WTC11 (cell line): ENCODE results near the gene STK33. TPM values are rescaled to one million over a fixed set of nuclear protein-coding genes. Genes with fewer than 3 reads are reported as not detected.

Experiments used
- ATAC-seq: fragments of 200-7000 bp; cut with Tn5 transposase; 2 replicates; pipeline ENCODE4 v1.10.0; 2021; ENCODE audit warnings: mild to moderate bottlenecking, moderate library complexity
- CTCF ChIA-PET: fragments of 300-600 bp; sonication (Branson Sonifier 250); formaldehyde crosslinking; loops from one replicate; lab custom pipeline; 2021; ENCODE audit warnings: antibody characterized with exemption; lab: Charles Lee
- POLR2A ChIA-PET: fragments of 350-600 bp; sonication (Branson Sonifier 250); formaldehyde crosslinking; loops from one replicate; lab custom pipeline; 2021; ENCODE audit warnings: antibody characterized with exemption; lab: Charles Lee
- DNase-seq: peaks from one replicate; pipeline ENCODE4 v3.0.0; 2021; ENCODE audit warnings: low spot score
- H3K27ac Mint-ChIP-seq: 2 replicates; pipeline ENCODE4 v1.8.0; 2021; ENCODE audit warnings: mixed read lengths
- H3K27me3 Mint-ChIP-seq: 2 replicates; pipeline ENCODE4 v1.8.0; 2021; ENCODE audit warnings: low read depth, mild to moderate bottlenecking, moderate library complexity, mixed read lengths
- H3K36me3 Mint-ChIP-seq: 2 replicates; pipeline ENCODE4 v1.8.0; 2021; ENCODE audit warnings: mixed read lengths
- H3K4me1 Mint-ChIP-seq: 2 replicates; pipeline ENCODE4 v1.8.0; 2022; ENCODE audit warnings: mixed read lengths
- H3K4me3 Mint-ChIP-seq: 2 replicates; pipeline ENCODE4 v1.8.0; 2021; ENCODE audit warnings: mild to moderate bottlenecking, moderate library complexity, mixed read lengths
- H3K9me3 Mint-ChIP-seq: 2 replicates; pipeline ENCODE4 v1.8.0; 2021; ENCODE audit warnings: mixed read lengths
- CBFB ChIP-seq: sonication (generic); formaldehyde crosslinking; IDR thresholded peaks from 2 replicates; pipeline ENCODE4 v1.8.1; 2022; ENCODE audit warnings: mild to moderate bottlenecking, low read depth, missing genetic modification reagents
- CREM ChIP-seq: sonication (generic); formaldehyde crosslinking; IDR thresholded peaks from 2 replicates; pipeline ENCODE4 v1.8.1; 2022; ENCODE audit warnings: mild to moderate bottlenecking, missing genetic modification reagents, moderate library complexity
- E2F1 ChIP-seq: sonication (generic); formaldehyde crosslinking; IDR thresholded peaks from 2 replicates; pipeline ENCODE4 v1.8.0; 2022; ENCODE audit warnings: mild to moderate bottlenecking, missing genetic modification reagents
- EMX1 ChIP-seq: fragments of 250-450 bp; sonication (Bioruptor Pico); IDR thresholded peaks from 2 replicates; pipeline ENCODE4 v1.8.0; 2021; ENCODE audit warnings: mild to moderate bottlenecking
- FOXP1 ChIP-seq: sonication (generic); formaldehyde crosslinking; IDR thresholded peaks from 2 replicates; pipeline ENCODE4 v1.8.0; 2022; ENCODE audit warnings: missing genetic modification reagents, mild to moderate bottlenecking, moderate library complexity, borderline replicate concordance
- FOXP4 ChIP-seq: sonication (generic); formaldehyde crosslinking; IDR thresholded peaks from 2 replicates; pipeline ENCODE4 v1.8.0; 2022; ENCODE audit warnings: mild to moderate bottlenecking, missing genetic modification reagents
- GABPB1 ChIP-seq: sonication (generic); formaldehyde crosslinking; IDR thresholded peaks from 2 replicates; pipeline ENCODE4 v1.8.1; 2023; ENCODE audit warnings: mild to moderate bottlenecking, missing genetic modification reagents
- JUN ChIP-seq: sonication (generic); formaldehyde crosslinking; IDR thresholded peaks from 2 replicates; pipeline ENCODE4 v1.8.0; 2023; ENCODE audit warnings: mild to moderate bottlenecking, missing genetic modification reagents
- MYBL2 ChIP-seq: sonication (generic); formaldehyde crosslinking; IDR thresholded peaks from 2 replicates; pipeline ENCODE4 v1.8.1; 2023; ENCODE audit warnings: mild to moderate bottlenecking, moderate library complexity, missing genetic modification reagents
- PRRX2 ChIP-seq: fragments of 250-450 bp; sonication (Bioruptor Pico); IDR thresholded peaks from 2 replicates; pipeline ENCODE4 v1.8.0; 2021; ENCODE audit warnings: mild to moderate bottlenecking
- SMAD3 ChIP-seq: sonication (generic); formaldehyde crosslinking; IDR thresholded peaks from 2 replicates; pipeline ENCODE4 v1.8.0; 2022; ENCODE audit warnings: missing genetic modification reagents, mild to moderate bottlenecking, borderline replicate concordance
- TCF7 ChIP-seq: sonication (generic); formaldehyde crosslinking; IDR thresholded peaks from 2 replicates; pipeline ENCODE4 v1.8.0; 2022; ENCODE audit warnings: mild to moderate bottlenecking, low read depth, missing genetic modification reagents, moderate library complexity
- TEAD4 ChIP-seq: sonication (generic); formaldehyde crosslinking; IDR thresholded peaks from 2 replicates; pipeline ENCODE4 v1.8.0; 2022; ENCODE audit warnings: mild to moderate bottlenecking, missing genetic modification reagents
- TP53 ChIP-seq: sonication (generic); formaldehyde crosslinking; IDR thresholded peaks from 2 replicates; pipeline ENCODE4 v1.8.1; 2023; ENCODE audit warnings: mild to moderate bottlenecking, missing genetic modification reagents
- ZBTB21 ChIP-seq: sonication (generic); formaldehyde crosslinking; IDR thresholded peaks from 2 replicates; pipeline ENCODE4 v1.8.1; 2023; ENCODE audit warnings: mild to moderate bottlenecking, missing genetic modification reagents, borderline replicate concordance
- ZBTB43 ChIP-seq: sonication (generic); formaldehyde crosslinking; IDR thresholded peaks from 2 replicates; pipeline ENCODE4 v1.8.1; 2023; ENCODE audit warnings: mild to moderate bottlenecking, missing genetic modification reagents
- ZMAT4 ChIP-seq: fragments of 250-450 bp; sonication (Bioruptor Pico); IDR thresholded peaks from 2 replicates; pipeline ENCODE4 v1.9.0; 2021; ENCODE audit warnings: mild to moderate bottlenecking
- ZNF138 ChIP-seq: sonication (generic); formaldehyde crosslinking; conservative IDR thresholded peaks from 2 replicates; pipeline ENCODE4 v1.8.1; 2022; ENCODE audit warnings: mild to moderate bottlenecking, moderate library complexity, missing genetic modification reagents
- ZNF317 ChIP-seq: sonication (generic); formaldehyde crosslinking; IDR thresholded peaks from 2 replicates; pipeline ENCODE4 v1.8.1; 2023; ENCODE audit warnings: low read depth, mild to moderate bottlenecking, moderate library complexity, missing genetic modification reagents, borderline replicate concordance
- ZNF396 ChIP-seq: fragments of 250-450 bp; sonication (Bioruptor Pico); IDR thresholded peaks from 2 replicates; pipeline ENCODE4 v1.8.0; 2021; ENCODE audit warnings: mild to moderate bottlenecking, moderate library complexity, borderline replicate concordance
- total RNA-seq: library from RNA; stranded (reverse); gene quantifications from 3 replicates; pipeline ENCODE4 v1.2.3, GENCODE V29; 2021
- TF ChIP-seq, protein P1 (sequence below): sonication (generic); formaldehyde crosslinking; IDR thresholded peaks from 2 replicates; pipeline ENCODE4 v1.8.0; 2022; ENCODE audit warnings: mild to moderate bottlenecking, missing genetic modification reagents
- TF ChIP-seq, protein P2 (sequence below): sonication (generic); formaldehyde crosslinking; IDR thresholded peaks from 2 replicates; pipeline ENCODE4 v1.8.1; 2022; ENCODE audit warnings: missing genetic modification reagents, borderline replicate concordance
- TF ChIP-seq, protein P3 (sequence below): fragments of 200-600 bp; IDR thresholded peaks from 2 replicates; pipeline ENCODE4 v1.8.0; 2022; ENCODE audit warnings: antibody characterized with exemption

STK33 gene
- total RNA-seq, 1 experiment from 2014 or later = 13.3 TPM

GRCh38 chr11:8484251-8484650 lies 109.8 kb downstream of the STK33 start (continued):
- TF ChIP-seq JUN (CRISPR knock-in tag) (no peak), GABPB1 (CRISPR knock-in tag) (no peak), TEAD4 (CRISPR knock-in tag) (no peak), MYBL2 (CRISPR knock-in tag) (no peak), TP53 (CRISPR knock-in tag) (no peak), FOXP4 (CRISPR knock-in tag) (no peak)
- TF ChIP-seq, all 79 proteins: peak for 0

DNA sequence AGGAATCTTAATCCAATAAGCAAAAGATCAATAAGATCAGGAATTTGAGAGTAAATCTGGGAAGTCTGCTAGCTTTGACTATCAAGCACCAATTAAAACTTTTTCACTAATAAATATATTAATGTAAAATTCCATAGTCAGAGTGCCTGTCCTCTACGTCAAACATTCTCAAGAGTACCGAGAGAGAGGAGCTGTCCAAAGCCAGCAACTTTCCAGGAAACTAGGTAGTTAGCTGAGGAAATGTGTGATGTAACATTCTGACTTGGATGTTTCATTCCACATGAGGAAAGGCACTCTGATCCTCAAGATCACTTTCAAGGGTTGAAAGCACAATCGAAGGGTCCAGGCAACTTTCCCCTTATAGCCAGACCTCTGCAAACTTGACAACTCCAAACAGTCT lies 113.2 kb downstream of the STK33 start:
- ATAC-seq = no peak
- Mint-ChIP-seq H3K4me1 (peaks cover 10% of the 10 kb centered on the region), H3K9me3 (no peaks in the 10 kb centered on the region), H3K4me3 (no peak overlapping the region)
- TF ChIP-seq ZMAT4 (CRISPR knock-in tag) (no peak), SMAD3 (CRISPR knock-in tag) (no peak), E2F1 (CRISPR knock-in tag) (no peak), CBFB (CRISPR knock-in tag) (no peak), ZBTB21 (CRISPR knock-in tag) (no peak), ZNF317 (no peak), EMX1 (no peak), ZNF138 (CRISPR knock-in tag) (no peak), TCF7 (CRISPR knock-in tag) (no peak), ZNF396 (no peak), CREM (CRISPR knock-in tag) (no peak), ZBTB43 (CRISPR knock-in tag) (no peak), PRRX2 (no peak), FOXP1 (CRISPR knock-in tag) (no peak)
- TF ChIP-seq, protein P1, sequence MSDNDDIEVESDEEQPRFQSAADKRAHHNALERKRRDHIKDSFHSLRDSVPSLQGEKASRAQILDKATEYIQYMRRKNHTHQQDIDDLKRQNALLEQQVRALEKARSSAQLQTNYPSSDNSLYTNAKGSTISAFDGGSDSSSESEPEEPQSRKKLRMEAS (CRISPR knock-in tag) = no peak
- TF ChIP-seq, protein P2, sequence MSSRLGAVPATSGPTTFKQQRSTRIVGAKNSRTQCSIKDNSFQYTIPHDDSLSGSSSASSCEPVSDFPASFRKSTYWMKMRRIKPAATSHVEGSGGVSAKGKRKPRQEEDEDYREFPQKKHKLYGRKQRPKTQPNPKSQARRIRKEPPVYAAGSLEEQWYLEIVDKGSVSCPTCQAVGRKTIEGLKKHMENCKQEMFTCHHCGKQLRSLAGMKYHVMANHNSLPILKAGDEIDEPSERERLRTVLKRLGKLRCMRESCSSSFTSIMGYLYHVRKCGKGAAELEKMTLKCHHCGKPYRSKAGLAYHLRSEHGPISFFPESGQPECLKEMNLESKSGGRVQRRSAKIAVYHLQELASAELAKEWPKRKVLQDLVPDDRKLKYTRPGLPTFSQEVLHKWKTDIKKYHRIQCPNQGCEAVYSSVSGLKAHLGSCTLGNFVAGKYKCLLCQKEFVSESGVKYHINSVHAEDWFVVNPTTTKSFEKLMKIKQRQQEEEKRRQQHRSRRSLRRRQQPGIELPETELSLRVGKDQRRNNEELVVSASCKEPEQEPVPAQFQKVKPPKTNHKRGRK (CRISPR knock-in tag) = no peak
- TF ChIP-seq, protein P3, sequence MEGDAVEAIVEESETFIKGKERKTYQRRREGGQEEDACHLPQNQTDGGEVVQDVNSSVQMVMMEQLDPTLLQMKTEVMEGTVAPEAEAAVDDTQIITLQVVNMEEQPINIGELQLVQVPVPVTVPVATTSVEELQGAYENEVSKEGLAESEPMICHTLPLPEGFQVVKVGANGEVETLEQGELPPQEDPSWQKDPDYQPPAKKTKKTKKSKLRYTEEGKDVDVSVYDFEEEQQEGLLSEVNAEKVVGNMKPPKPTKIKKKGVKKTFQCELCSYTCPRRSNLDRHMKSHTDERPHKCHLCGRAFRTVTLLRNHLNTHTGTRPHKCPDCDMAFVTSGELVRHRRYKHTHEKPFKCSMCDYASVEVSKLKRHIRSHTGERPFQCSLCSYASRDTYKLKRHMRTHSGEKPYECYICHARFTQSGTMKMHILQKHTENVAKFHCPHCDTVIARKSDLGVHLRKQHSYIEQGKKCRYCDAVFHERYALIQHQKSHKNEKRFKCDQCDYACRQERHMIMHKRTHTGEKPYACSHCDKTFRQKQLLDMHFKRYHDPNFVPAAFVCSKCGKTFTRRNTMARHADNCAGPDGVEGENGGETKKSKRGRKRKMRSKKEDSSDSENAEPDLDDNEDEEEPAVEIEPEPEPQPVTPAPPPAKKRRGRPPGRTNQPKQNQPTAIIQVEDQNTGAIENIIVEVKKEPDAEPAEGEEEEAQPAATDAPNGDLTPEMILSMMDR = no peak
- TF ChIP-seq, all 79 proteins: peak for 0
- POLR2A ChIA-PET = no interaction called here
- no peaks in the 10 kb centered on the region for H3K27me3 Mint-ChIP-seq
- CTCF ChIA-PET = interaction anchor here (1.4 kb wide), 1 partner anchor 86 kb away, joined by 3 read pairs; no protein-coding TSS in a partner anchor
- H3K36me3 Mint-ChIP-seq = no peaks in the 10 kb centered on the region
- DNase-seq = no peak
- no peak overlapping the region for H3K27ac Mint-ChIP-seq
